Stomach (tissue), 4 donors: ENCODE results near the gene FRMPD3.

Experiments used
- POLR2A ChIP-seq, 4 donors: fragments of 450-650 bp; IDR thresholded peaks; one replicate each; pipeline ENCODE4 v1.6.1; 2016; ENCODE audit warnings: antibody characterized with exemption in 4 of 4, control low read depth in 2 of 4, mild to moderate bottlenecking in 1 of 4, moderate library complexity in 1 of 4
- TF ChIP-seq, protein P1 (sequence below), 7 experiments: fragments of 450-650 bp in 4 of 7; fragments of 200-600 bp in 3 of 7; sonication (generic) in 3 of 7; IDR thresholded peaks; one replicate each; pipeline ENCODE4 v1.5.1; 2016 to 2019; ENCODE audit warnings: antibody characterized with exemption in 7 of 7, control low read depth in 2 of 7, mild to moderate bottlenecking in 1 of 7

- TF ChIP-seq, protein P1, sequence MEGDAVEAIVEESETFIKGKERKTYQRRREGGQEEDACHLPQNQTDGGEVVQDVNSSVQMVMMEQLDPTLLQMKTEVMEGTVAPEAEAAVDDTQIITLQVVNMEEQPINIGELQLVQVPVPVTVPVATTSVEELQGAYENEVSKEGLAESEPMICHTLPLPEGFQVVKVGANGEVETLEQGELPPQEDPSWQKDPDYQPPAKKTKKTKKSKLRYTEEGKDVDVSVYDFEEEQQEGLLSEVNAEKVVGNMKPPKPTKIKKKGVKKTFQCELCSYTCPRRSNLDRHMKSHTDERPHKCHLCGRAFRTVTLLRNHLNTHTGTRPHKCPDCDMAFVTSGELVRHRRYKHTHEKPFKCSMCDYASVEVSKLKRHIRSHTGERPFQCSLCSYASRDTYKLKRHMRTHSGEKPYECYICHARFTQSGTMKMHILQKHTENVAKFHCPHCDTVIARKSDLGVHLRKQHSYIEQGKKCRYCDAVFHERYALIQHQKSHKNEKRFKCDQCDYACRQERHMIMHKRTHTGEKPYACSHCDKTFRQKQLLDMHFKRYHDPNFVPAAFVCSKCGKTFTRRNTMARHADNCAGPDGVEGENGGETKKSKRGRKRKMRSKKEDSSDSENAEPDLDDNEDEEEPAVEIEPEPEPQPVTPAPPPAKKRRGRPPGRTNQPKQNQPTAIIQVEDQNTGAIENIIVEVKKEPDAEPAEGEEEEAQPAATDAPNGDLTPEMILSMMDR (IDR thresholded peaks at IDR 0.05), result no peak
- TF ChIP-seq POLR2A (IDR thresholded peaks at IDR 0.05), result no peak
These were observed 8.8 kb upstream of the FRMPD3 start for GRCh38 chrX:107440692-107441091.
